ENCODE results near the gene TMEM223.
A peak's percentile ranks its signal among the peaks of the same experiment; 100 is the strongest.

TMEM223 gene

DNA sequence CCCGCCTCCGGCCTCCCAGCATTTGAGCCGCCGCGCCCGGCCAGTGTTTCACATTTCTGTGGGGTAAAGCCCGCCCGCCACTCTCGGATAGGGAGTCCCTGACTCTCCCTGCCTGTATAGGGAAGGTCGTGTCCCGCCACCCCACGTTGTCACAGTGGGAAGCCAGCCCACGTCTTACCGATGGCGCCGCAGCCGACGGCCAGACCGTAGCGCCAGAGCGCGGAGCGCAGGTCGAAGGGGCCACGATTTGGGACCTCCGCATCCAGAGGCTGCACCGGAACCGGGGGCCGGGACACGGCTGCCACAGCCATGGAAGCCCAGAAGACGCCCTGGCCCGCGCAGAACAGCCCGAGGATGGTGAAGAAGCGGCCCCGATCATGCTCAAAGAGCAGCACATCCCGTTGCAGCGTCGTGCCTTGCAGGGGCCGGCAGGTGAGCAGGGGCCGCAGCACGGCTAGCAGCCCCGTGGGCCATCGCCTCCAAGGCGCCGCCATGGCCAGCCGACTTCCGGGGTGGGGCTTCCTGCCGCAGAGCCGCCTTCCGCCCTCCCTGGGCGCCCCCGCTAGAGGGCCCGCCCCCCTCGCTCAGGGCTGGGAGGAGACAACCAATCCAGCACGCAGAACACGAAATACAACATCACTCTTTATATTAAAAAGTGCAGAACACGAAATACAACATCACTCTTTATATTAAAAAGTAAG is at the start of gene TMEM223:
Gene TMEM223, minus strand, starts transcription at position 506 of the 701 bp plus-strand sequence. Its CDS starts 12 bp downstream, at position 494.
- H3K27ac ChIP-seq, result peak within 1 kb of the TSS; percentile 61 to 72
- H3K4me3 ChIP-seq, result peak within 1 kb of the TSS; percentile 78
- TF ChIP-seq CTCF (IDR thresholded peaks at IDR 0.05), result no peak
- DNase-seq (ENCODE audit: low spot score), result peak; percentile 90

DNA sequence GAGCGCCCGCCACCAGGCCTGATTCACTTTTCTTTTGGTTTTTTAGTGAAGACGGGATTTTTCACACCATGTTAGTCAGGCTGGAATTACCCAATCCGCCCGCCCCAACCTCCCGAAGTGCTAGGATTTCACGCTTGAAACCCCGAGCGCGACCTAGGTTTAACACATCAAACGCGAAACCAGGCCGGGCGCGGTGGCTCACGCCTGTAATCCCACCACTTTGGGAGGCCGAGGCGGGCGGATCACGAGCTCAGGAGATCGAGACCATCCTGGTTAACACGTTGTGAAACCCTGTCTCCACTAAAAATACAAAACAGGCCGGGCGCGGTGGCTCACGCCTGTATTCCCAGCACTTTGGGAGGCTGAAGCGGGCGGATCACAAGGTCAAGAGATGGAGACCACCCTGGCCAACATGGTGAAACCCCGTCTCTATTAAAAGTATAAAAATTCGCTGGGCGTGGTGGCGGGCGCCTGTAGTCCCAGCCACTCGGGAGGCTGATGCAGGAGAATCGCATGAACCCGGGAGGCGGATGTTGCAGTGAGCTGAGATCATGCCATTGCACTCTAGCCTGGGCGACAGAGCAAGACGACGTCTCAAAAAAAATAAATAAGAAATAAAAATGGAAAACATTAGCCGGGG is 49.0 kb upstream of the TMEM223 start:
- Histone ChIP-seq H3K27ac (peak overlapping the region; percentile 88 to 95), H3K4me3 (peak overlapping the region; percentile 80)
- peak; percentile 88 for DNase-seq (ENCODE audit: low spot score)

- H3K27ac ChIP-seq, result peak within 1 kb of the TSS; percentile 88 to 95
- peak; percentile 95 for DNase-seq (ENCODE audit: low spot score)
- TF ChIP-seq CTCF (IDR thresholded peaks at IDR 0.05), result no peak
- H3K4me3 ChIP-seq, result peak within 1 kb of the TSS; percentile 80
Measured at GRCh38 chr11:62839050-62839945, 47.5 kb upstream of the TMEM223 start, which contains the start of gene WDR74. TSS of gene WDR74 (minus strand) at chr11:62839590. CDS start at chr11:62839570, 20 bp downstream.

- DNase-seq (ENCODE audit: low spot score), result no peak
- no peak overlapping the region for H3K4me3 ChIP-seq
- no peak overlapping the region for H3K27ac ChIP-seq
- no peak for TF ChIP-seq CTCF (IDR thresholded peaks at IDR 0.05)
Measured at GRCh38 chr11:62835336-62835735, 43.5 kb upstream of the TMEM223 start.

DNA sequence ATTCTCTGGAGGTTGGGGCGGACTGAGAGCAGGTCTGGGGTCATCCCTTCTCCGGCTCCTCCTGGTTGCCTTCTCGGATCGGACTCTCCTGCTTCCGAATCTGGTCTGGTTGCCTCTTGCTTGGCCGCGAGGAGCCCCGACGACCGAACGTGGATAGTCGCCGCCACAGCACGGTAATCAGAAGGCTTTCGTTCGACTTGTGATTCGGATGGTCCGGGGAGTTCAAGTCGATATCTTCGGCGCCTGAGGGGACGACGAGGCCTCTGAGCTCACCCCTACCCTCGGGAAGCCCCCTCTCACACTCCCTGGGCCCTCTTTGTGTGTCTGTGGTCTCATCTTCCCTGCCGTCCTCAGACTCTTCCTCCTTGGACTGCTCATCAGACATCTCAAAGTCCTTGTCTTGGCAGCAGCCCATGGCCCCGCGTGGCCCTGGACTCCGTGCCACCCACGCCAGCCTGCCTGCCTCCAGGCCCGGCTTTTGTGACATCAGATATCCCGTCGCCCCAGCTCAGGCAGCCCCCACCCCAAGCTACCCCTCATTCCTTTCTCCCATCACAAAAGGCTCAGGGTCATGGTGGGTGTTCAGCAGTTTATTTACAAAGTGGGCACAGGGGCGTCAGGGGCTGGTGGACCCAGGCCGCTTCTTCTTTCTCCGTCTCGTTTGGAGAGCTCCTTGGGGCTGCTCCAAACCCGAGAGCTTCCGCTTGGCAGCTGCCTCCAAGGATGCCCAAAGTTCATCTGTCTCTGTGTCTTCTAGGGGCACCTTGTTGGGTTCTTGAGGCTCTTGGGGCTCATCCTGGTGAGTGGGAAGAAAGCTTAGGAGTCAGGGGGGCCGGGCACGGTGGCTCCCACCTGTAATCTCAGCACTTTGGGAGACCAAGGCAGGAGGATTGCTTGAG is 40.8 kb upstream of the TMEM223 start, which contains the start of gene TEX54:
Gene TEX54, minus strand, starts transcription at position 506 of the 899 bp plus-strand sequence.
- DNase-seq (ENCODE audit: low spot score), result peak; percentile 80
- Histone ChIP-seq H3K4me3 (peak within 1 kb of the TSS; percentile 89), H3K27ac (peak within 1 kb of the TSS; percentile 82 to 96)
- TF ChIP-seq CTCF (IDR thresholded peaks at IDR 0.05), result no peak

GRCh38 chr11:62831520-62832335 is 39.9 kb upstream of the TMEM223 start, which contains the start of gene STX5:
TSS of gene STX5 (minus strand) at chr11:62832051. CDS start at chr11:62831243, 808 bp downstream.
- TF ChIP-seq CTCF (IDR thresholded peaks at IDR 0.05), result no peak
- H3K27ac ChIP-seq, result peak within 1 kb of the TSS; percentile 82 to 96
- peak within 1 kb of the TSS; percentile 89 for H3K4me3 ChIP-seq
- peak; percentile 99 for DNase-seq (ENCODE audit: low spot score)
